Nephron progenitor cell (in vitro differentiated cells): ENCODE measurements around the gene TNKS2.

Experiments used
- DNase-seq: peaks from one replicate; pipeline ENCODE4 v3.0.0; 2021
- H3K27ac Mint-ChIP-seq: 2 replicates; pipeline ENCODE4 v1.8.0; 2021; ENCODE audit warnings: mild to moderate bottlenecking, moderate library complexity, mixed read lengths
- H3K27me3 Mint-ChIP-seq: 2 replicates; pipeline ENCODE4 v1.8.0; 2021; ENCODE audit warnings: mild to moderate bottlenecking, low read depth, mixed read lengths; ENCODE audit not compliant: poor library complexity
- H3K36me3 Mint-ChIP-seq: 2 replicates; pipeline ENCODE4 v1.8.0; 2021; ENCODE audit warnings: low read depth, mixed read lengths
- H3K4me1 Mint-ChIP-seq: 2 replicates; pipeline ENCODE4 v1.8.0; 2021; ENCODE audit warnings: mixed read lengths
- H3K4me3 Mint-ChIP-seq: 2 replicates; pipeline ENCODE4 v1.8.0; 2021; ENCODE audit warnings: mild to moderate bottlenecking, moderate library complexity, mixed read lengths
- H3K9me3 Mint-ChIP-seq: 2 replicates; pipeline ENCODE4 v1.8.0; 2021; ENCODE audit warnings: mild to moderate bottlenecking, moderate library complexity, mixed read lengths
- TF ChIP-seq, protein P1 (sequence below): fragments of 200-600 bp; sonication (generic); IDR thresholded peaks from 2 replicates; pipeline ENCODE4 v1.5.0; 2021; ENCODE audit warnings: antibody characterized with exemption

The TNKS2 gene

GRCh38 chr10:91798649-91799611 lies 704 bp downstream of the TNKS2 start:
- DNase-seq, result no peak
- Mint-ChIP-seq H3K27ac (peak overlapping the region; percentile 99), H3K9me3 (no peaks in the 10 kb centered on the region), H3K36me3 (peaks cover 36% of the 10 kb centered on the region), H3K27me3 (no peaks in the 10 kb centered on the region), H3K4me1 (peaks cover 52% of the 10 kb centered on the region), H3K4me3 (peak overlapping the region; percentile 99)
- TF ChIP-seq, protein P1, sequence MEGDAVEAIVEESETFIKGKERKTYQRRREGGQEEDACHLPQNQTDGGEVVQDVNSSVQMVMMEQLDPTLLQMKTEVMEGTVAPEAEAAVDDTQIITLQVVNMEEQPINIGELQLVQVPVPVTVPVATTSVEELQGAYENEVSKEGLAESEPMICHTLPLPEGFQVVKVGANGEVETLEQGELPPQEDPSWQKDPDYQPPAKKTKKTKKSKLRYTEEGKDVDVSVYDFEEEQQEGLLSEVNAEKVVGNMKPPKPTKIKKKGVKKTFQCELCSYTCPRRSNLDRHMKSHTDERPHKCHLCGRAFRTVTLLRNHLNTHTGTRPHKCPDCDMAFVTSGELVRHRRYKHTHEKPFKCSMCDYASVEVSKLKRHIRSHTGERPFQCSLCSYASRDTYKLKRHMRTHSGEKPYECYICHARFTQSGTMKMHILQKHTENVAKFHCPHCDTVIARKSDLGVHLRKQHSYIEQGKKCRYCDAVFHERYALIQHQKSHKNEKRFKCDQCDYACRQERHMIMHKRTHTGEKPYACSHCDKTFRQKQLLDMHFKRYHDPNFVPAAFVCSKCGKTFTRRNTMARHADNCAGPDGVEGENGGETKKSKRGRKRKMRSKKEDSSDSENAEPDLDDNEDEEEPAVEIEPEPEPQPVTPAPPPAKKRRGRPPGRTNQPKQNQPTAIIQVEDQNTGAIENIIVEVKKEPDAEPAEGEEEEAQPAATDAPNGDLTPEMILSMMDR, result no peak

- TF ChIP-seq, protein P1, result no peak
- H3K27ac Mint-ChIP-seq, result no peak overlapping the region
- peak overlapping the region; percentile 99 for H3K4me3 Mint-ChIP-seq
- H3K36me3 Mint-ChIP-seq, result peaks cover 36% of the 10 kb centered on the region
- H3K9me3 Mint-ChIP-seq, result no peaks in the 10 kb centered on the region
- H3K4me1 Mint-ChIP-seq, result peaks cover 52% of the 10 kb centered on the region
- DNase-seq, result no peak
- no peaks in the 10 kb centered on the region for H3K27me3 Mint-ChIP-seq
Observed at GRCh38 chr10:91799612-91799975, 1.4 kb downstream of the TNKS2 start.

GRCh38 chr10:91800182-91800581 lies 2.0 kb downstream of the TNKS2 start:
- no peaks in the 10 kb centered on the region for H3K27me3 Mint-ChIP-seq
- H3K27ac Mint-ChIP-seq, result no peak overlapping the region
- H3K9me3 Mint-ChIP-seq, result no peaks in the 10 kb centered on the region
- H3K4me3 Mint-ChIP-seq, result peak overlapping the region; percentile 99
- TF ChIP-seq, protein P1, result no peak
- peaks cover 40% of the 10 kb centered on the region for H3K36me3 Mint-ChIP-seq
- H3K4me1 Mint-ChIP-seq, result peaks cover 49% of the 10 kb centered on the region
- no peak for DNase-seq

- Mint-ChIP-seq H3K4me1 (peaks cover 47% of the 10 kb centered on the region), H3K4me3 (peak overlapping the region; percentile 99), H3K9me3 (no peaks in the 10 kb centered on the region), H3K36me3 (peaks cover 46% of the 10 kb centered on the region), H3K27me3 (no peaks in the 10 kb centered on the region), H3K27ac (no peak overlapping the region)
- TF ChIP-seq, protein P1, result no peak
- no peak for DNase-seq
Observed at GRCh38 chr10:91800756-91801155, 2.5 kb downstream of the TNKS2 start.

DNA sequence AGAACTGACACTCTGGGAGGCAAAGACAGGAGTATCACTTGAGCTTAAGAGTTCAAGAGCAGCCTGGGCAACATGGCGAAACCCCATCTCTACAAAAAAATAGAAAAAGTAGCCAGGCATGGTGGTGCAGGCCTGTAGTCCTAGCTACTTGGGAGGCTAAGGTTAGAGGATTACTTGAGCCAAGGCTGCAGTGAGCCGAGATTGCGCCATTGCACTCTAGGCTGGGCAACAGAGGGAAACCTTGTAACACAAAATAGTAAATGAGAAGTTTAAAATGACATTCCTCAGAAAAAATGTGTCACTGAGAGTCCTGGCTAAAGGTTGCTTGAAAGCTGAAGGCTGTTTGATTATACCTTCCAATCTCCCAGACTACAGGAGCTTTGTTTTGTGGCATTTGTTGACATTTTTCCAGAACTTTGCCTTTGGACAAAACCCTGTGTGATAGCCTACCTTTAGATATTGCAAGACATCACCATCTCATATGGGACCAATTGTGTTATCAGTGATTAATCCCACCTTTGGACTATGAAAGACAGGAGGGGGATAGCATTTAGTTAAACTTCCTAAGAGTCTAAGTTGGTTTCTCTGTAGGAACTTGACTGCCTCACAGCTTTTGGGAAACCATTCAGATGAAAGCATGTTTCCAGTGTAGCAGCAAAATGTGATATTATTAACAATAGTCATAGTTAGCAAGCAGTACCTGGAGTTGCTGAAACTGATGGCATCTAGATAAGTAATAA lies 5.3 kb downstream of the TNKS2 start:
- no peak for DNase-seq
- Mint-ChIP-seq H3K4me3 (no peak overlapping the region), H3K9me3 (no peaks in the 10 kb centered on the region), H3K4me1 (peaks cover 24% of the 10 kb centered on the region), H3K36me3 (peaks cover 66% of the 10 kb centered on the region), H3K27me3 (no peaks in the 10 kb centered on the region), H3K27ac (no peak overlapping the region)
- TF ChIP-seq, protein P1, result no peak
